AG10803 (cell line): ENCODE data around the gene PUS7.
"Not testable (repeated sequence)": the region's sequence is repeated elsewhere in the genome, so short reads cannot be mapped to it uniquely, and the experiment has no call there.

Experiments
- DNase-seq: peaks from one replicate; pipeline ENCODE4 v3.0.0; 2010; ENCODE audit warnings: low read depth
- H3K4me3 ChIP-seq: 2 replicates; pipeline ENCODE4 v1.5.1; 2011; ENCODE audit warnings: mild to moderate bottlenecking, low read length, control low read depth
- TF ChIP-seq, protein P1 (sequence below): conservative IDR thresholded peaks from 2 replicates; pipeline ENCODE4 v1.5.1; 2011; ENCODE audit warnings: mild to moderate bottlenecking, low read length, control low read depth, inconsistent platforms

Gene PUS7

DNA sequence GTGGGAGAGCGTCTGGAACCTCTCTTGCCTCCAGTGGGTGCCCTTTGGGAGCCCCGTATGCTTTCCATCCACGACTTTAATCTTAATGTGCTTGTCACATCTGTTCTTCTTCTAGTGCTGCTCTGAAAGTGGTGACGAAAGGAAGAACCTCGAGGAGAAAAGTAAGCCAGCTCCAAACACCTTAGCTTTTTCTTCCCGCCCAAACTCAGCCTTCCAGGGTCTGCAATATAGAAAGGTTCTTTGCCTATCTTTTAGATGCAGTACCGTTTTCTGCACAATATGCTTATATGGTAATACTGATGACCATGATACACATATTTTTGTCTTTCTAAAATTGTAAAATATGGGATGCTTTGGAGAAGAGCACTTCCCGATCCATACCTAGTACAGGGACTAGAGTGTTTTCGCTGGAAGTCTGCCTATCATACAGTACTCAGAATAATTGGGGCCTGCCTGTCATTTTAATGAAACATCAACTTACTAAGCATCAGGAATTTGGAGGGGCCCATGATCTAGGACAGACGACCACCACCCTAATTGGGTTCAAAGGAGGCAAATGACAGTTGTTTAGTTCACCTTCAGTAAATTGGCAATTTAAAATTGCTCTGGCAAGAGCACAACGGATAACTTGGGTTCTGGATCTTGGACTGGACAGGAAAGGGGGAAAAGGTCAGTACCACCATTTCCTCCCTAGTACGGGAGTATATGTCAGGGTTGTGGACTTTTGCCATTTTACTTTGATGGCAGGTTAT is 10.8 kb upstream of the PUS7 start:
- DNase-seq = no peak
- peak overlapping the region; percentile 97 for H3K4me3 ChIP-seq
- TF ChIP-seq, protein P1, sequence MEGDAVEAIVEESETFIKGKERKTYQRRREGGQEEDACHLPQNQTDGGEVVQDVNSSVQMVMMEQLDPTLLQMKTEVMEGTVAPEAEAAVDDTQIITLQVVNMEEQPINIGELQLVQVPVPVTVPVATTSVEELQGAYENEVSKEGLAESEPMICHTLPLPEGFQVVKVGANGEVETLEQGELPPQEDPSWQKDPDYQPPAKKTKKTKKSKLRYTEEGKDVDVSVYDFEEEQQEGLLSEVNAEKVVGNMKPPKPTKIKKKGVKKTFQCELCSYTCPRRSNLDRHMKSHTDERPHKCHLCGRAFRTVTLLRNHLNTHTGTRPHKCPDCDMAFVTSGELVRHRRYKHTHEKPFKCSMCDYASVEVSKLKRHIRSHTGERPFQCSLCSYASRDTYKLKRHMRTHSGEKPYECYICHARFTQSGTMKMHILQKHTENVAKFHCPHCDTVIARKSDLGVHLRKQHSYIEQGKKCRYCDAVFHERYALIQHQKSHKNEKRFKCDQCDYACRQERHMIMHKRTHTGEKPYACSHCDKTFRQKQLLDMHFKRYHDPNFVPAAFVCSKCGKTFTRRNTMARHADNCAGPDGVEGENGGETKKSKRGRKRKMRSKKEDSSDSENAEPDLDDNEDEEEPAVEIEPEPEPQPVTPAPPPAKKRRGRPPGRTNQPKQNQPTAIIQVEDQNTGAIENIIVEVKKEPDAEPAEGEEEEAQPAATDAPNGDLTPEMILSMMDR = no peak

DNA sequence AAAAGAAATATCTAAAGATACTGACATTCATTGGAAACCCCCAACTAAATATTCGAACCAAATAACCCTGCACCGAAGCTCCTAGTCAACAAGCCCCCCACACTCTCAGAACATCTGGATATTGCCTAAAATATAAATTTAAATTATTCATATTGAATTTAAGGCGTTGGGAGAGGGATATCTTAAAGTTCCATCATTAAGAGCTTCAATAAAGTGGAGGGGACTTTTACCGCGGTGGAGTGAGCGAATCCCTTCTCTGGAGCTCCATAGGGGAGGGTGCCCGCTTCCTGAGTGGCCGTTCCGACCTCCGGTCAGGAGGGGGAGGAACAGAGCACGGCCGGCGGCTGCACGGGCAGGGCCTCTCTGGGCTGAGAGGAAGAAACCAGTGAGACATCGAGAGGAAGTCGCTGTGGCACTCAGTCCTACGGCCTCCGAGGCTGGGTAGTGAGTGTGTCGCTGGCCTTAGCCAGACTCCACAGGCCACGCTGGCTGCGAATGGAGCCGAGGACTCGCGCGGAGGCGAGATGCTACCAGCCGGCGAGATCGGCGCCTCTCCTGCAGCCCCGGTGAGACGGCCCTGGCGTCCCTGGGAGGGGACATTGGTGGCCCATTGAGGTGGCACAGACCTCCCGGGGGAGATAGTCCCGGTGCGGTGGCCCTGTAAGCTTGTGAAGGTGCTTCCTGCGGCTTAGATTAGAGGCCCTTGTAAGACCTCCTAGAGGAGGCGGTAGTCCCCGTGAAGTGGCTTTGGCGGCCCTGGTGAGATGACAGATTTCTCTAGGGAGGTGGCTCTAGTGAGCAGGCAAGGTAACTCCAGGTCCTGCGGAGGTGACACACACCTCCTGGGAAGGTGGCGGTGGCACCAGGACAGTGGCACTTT is 10.0 kb upstream of the PUS7 start, which contains the start of gene RINT1:
Gene RINT1, plus strand, starts transcription at position 410 of the 880 bp plus-strand sequence. Its CDS starts 115 bp downstream, at position 525.
- TF ChIP-seq, protein P1 = peak; percentile 79
- DNase-seq = peak; percentile 91

DNA sequence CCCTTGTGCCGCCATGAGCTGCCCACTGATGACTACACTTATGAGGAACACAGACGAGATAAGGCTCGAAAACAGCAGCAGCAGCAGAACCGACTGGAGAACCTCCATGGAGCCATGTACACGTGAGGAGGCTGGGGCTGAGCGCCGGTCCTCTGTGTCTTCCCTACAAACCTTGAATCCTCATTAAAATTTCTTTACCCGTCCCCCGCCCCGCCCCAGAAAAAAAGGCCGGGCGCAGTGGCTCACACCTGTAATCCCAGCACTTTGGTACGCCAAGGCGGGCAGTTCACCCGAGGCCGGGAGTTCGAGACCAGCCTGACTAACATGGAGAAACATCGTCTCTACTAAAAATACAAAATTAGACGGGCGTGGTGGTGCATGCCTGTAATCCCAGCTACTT is 8.5 kb upstream of the PUS7 start:
- H3K4me3 ChIP-seq = no peak overlapping the region
- TF ChIP-seq, protein P1 = no peak
- no peak for DNase-seq

More for the DNA sequence above, 10.0 kb upstream of the PUS7 start, which contains the start of gene RINT1:
- H3K4me3 ChIP-seq = peak within 1 kb of the TSS; percentile 97

- TF ChIP-seq, protein P1 = no peak
- no peak for DNase-seq
- no peak overlapping the region for H3K4me3 ChIP-seq
Observed at GRCh38 chr7:105530126-105530525, 8.1 kb upstream of the PUS7 start.

GRCh38 chr7:105527737-105528136 is 5.7 kb upstream of the PUS7 start:
- DNase-seq, H3K4me3 ChIP-seq: not testable (repeated sequence)

GRCh38 chr7:105524840-105525239 is 2.8 kb upstream of the PUS7 start:
- TF ChIP-seq, protein P1 = no peak
- DNase-seq = no peak
- no peak overlapping the region for H3K4me3 ChIP-seq

DNA sequence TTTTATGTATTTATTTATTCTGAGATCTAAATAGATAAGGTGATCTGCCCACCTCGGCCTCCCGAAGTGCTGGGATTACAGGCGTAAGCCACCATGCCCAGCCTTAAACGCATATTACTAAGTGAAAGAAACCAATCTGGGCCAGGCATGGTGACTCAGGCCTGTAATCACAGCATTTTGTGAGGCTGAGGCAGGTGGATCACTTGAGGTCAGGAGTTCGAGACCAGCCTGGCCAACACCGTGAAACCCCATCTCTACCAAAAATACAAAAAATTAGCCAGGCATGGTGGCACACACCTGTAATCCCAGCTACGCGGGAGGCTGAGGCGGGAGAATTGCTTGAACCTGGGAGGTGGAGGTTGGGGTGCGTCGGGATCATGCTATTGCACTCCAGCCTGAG is 2.4 kb upstream of the PUS7 start:
- not testable (repeated sequence) for H3K4me3 ChIP-seq, DNase-seq
